KBM-7 (cell line): ENCODE data around the gene CALML3.
"Not testable (repeated sequence)": the region's sequence is repeated elsewhere in the genome, so short reads cannot be mapped to it uniquely, and the experiment has no call there.

ENCODE experiments used
- DNase-seq: peaks from one replicate; pipeline ENCODE4 v3.0.0-alpha.2; 2015
- in situ Hi-C: fragments of 300-500 bp; cut with MboI; formaldehyde crosslinking; loops from 2 replicates; pipeline ENCODE4 v1.14.3; 2020; ENCODE audit warnings: low sequenced_read_pairs, low pct_unique_long_range_greater_than_20kb, mixed read lengths

The CALML3 gene

GRCh38 chr10:5524641-5525560 is at the start of gene CALML3:
CALML3 (plus strand) TSS chr10:5524961; CDS start chr10:5525086, 125 bp downstream.
- in situ Hi-C loops, result no loop called here
- no peak for DNase-seq

- DNase-seq, in situ Hi-C loops: not testable (repeated sequence)
These were observed 49.7 kb upstream of the CALML3 start for GRCh38 chr10:5475088-5475487.

- DNase-seq, in situ Hi-C loops: not testable (repeated sequence)
These were observed 48.6 kb upstream of the CALML3 start for GRCh38 chr10:5475974-5476807.

- in situ Hi-C loops, result no loop called here
- no peak for DNase-seq
These were observed 47.7 kb upstream of the CALML3 start for GRCh38 chr10:5476918-5477525.

- in situ Hi-C loops, result no loop called here
- DNase-seq, result no peak
These were observed 46.6 kb upstream of the CALML3 start for GRCh38 chr10:5477948-5478693.

- in situ Hi-C loops, result no loop called here
- DNase-seq, result no peak
These were observed 46.0 kb upstream of the CALML3 start for GRCh38 chr10:5478694-5479305.

GRCh38 chr10:5479481-5480161 is 45.1 kb upstream of the CALML3 start:
- peak; percentile 31 for DNase-seq
- in situ Hi-C loops, result no loop called here

- DNase-seq, result no peak
- in situ Hi-C loops, result no loop called here
These were observed 44.4 kb upstream of the CALML3 start for GRCh38 chr10:5480162-5480941.

GRCh38 chr10:5481121-5481520 is 43.6 kb upstream of the CALML3 start:
- DNase-seq, result no peak

GRCh38 chr10:5482016-5482415 is 42.7 kb upstream of the CALML3 start:
- no peak for DNase-seq
- in situ Hi-C loops, result no loop called here

More at GRCh38 chr10:5481121-5481520, 43.6 kb upstream of the CALML3 start:
- in situ Hi-C loops, result no loop called here

- in situ Hi-C loops, result no loop called here
- DNase-seq, result no peak
These were observed 40.6 kb upstream of the CALML3 start for GRCh38 chr10:5484205-5484604.

GRCh38 chr10:5485290-5485689 is 39.5 kb upstream of the CALML3 start:
- in situ Hi-C loops, result no loop called here

GRCh38 chr10:5485948-5486852 is 38.6 kb upstream of the CALML3 start:
- DNase-seq, result no peak
- in situ Hi-C loops, result no loop called here

More at GRCh38 chr10:5485290-5485689, 39.5 kb upstream of the CALML3 start:
- DNase-seq, result no peak

- in situ Hi-C loops, result no loop called here
- DNase-seq, result no peak
These were observed 37.9 kb upstream of the CALML3 start for GRCh38 chr10:5486853-5487235.

GRCh38 chr10:5488272-5489161 is 36.2 kb upstream of the CALML3 start:
- DNase-seq, result no peak
- in situ Hi-C loops, result no loop called here
